Fibroblast of villous mesenchyme (primary cell): ENCODE results near the gene FABP2. TPM values are rescaled to one million over a fixed set of nuclear protein-coding genes. Genes with fewer than 3 reads are reported as not detected.
"Not testable (repeated sequence)": the region's sequence is repeated elsewhere in the genome, so short reads cannot be mapped to it uniquely, and the experiment has no call there.

Experiments used
- DNase-seq: peaks from one replicate; pipeline ENCODE4 v3.0.0-alpha.2; 2010; ENCODE audit warnings: low read depth
- H3K4me3 ChIP-seq: 2 replicates; pipeline ENCODE4 v1.5.1; 2011; ENCODE audit warnings: low read depth, mild to moderate bottlenecking, low read length
- total RNA-seq: library from RNA; depleted of rRNA; stranded (reverse); fragments of >200 nt; gene quantifications from 2 replicates; pipeline ENCODE4 v1.2.3, GENCODE V29; 2012
- TF ChIP-seq, protein P1 (sequence below): IDR thresholded peaks from 2 replicates; pipeline ENCODE4 v1.5.1; 2012; ENCODE audit warnings: low read depth, mild to moderate bottlenecking, low read length; ENCODE audit not compliant: insufficient read depth

The FABP2 gene
- total RNA-seq, 1 donor: not detected

DNA sequence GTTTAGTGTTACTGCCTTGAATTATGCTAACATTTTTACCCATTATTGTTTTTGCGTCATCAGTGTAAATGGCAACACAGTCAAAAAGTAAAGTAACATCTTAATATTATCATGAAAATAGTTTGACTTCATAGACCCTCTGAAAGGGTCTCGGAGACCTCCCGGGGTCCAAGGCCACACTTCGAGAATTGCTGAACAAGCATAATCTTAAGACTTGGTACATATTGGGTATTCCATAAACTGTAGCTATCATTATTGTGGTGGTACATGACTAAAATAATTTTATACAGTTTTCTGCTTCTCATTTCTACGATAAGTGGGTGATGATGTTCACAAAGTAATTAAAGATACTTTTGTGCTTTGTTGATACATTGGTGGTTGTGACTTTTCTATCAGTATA is 32.6 kb downstream of the FABP2 start:
- TF ChIP-seq, protein P1, sequence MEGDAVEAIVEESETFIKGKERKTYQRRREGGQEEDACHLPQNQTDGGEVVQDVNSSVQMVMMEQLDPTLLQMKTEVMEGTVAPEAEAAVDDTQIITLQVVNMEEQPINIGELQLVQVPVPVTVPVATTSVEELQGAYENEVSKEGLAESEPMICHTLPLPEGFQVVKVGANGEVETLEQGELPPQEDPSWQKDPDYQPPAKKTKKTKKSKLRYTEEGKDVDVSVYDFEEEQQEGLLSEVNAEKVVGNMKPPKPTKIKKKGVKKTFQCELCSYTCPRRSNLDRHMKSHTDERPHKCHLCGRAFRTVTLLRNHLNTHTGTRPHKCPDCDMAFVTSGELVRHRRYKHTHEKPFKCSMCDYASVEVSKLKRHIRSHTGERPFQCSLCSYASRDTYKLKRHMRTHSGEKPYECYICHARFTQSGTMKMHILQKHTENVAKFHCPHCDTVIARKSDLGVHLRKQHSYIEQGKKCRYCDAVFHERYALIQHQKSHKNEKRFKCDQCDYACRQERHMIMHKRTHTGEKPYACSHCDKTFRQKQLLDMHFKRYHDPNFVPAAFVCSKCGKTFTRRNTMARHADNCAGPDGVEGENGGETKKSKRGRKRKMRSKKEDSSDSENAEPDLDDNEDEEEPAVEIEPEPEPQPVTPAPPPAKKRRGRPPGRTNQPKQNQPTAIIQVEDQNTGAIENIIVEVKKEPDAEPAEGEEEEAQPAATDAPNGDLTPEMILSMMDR: no peak
- no peak overlapping the region for H3K4me3 ChIP-seq
- DNase-seq: no peak

DNA sequence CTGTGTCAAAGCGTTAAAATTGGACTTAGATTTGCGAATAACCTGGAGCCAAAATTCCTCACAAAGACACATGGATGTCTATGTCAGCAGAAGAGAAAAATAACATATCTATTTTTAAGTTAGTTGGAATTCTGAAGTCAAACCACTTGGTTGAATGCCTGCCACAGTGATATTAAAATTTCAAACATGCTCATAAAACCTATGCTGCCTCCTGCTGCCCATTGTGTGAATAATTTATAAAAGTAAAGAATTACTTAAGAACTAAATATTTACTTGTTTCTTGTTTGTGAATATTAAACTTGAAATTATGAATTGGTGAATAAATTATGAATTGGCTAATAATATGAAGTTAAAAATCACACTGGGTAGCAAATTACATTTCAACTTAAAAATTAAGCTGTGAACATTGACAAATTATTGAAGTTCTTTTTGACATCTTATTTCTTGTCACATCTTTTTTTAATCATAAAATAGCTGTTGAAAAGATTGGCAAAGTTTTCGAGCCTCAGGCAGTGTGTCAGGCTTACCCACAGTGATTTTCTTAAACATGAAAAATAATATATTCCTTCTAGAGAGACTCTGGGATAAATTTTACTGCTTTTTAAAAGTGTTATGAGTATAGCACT is 35.4 kb downstream of the FABP2 start:
- TF ChIP-seq, protein P1: peak; percentile 53
- H3K4me3 ChIP-seq: no peak overlapping the region
- DNase-seq: peak; percentile 82

DNA sequence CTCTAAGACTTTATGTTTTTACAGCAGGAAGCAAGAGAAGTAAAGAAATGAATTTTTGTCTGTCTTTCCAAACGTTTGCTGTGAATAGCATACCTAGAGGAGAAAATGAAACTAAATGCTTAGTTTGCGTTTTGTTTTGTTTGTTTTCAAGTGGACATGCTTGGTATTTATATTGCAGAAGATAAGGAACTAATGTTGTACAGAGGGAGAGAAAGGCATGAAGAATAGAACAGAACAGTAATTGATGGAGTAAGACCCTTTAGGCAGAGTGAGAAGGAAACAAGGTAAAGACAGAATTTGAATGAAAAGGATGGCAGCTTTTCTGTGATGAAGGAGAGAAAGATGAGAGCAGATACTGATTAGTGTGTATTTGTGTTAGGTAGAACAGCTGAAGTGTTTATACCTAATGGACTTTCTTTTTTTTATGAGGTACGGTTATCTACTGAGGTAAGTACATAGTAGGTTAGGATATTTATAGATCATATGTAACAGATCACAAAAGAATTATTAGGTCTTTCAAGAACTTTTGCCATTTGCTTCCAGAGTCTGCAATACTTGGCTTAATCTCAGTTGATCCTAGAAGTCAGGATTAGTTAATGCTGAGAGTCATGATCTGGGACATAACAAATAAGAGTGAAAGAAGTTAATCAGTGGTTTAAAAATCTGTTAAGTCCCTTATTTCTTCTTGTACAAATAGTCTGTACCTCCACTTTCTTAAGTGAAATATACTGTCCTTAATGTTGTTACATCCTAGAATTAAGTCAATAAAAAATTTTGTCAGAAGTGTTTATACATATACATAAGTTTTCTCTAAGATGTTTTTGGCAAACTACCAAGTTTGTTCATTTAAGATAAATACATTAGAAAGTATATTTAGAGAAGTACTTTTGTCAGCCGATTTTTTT is 36.8 kb downstream of the FABP2 start:
- peak; percentile 62 for DNase-seq
- TF ChIP-seq, protein P1: no peak
- peak overlapping the region; percentile 44 for H3K4me3 ChIP-seq

DNA sequence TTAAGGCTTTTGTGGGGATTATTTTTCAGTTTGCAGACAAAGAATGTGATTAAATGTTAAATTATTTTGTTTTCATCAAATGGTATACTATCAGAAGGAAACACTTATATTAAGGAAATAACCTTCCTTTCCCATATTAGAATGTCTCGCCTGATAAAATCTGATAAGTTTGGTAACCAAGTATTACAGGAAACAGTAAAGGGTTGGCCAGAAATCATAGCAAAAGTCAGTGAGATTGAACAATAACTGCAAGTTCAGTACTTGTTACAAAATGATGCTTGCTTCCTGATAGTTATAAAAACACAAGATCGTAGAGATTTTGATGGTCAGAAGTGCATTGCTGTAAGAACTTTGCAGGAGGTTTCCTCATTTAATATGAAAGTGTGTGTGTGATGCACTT is 40.5 kb downstream of the FABP2 start:
- TF ChIP-seq, protein P1: no peak
- DNase-seq: no peak
- no peak overlapping the region for H3K4me3 ChIP-seq

DNA sequence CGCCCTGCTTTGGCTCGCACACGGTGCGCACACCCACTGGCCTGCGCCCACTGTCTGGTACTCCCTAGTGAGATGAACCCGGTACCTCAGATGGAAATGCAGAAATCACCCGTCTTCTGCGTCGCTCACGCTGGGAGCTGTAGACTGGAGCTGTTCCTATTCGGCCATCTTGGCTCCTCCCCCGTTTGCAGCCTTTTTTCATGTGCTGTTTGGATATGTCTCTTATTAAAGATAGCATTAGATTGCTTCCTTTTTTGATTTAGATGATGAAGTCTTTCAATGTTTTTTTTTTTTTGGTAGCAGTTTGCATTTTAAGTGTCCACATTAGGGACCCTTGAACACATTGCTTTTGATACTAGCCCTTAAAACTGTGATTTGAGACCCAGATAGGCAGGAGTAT is 42.0 kb downstream of the FABP2 start:
- H3K4me3 ChIP-seq, DNase-seq: not testable (repeated sequence)

DNA sequence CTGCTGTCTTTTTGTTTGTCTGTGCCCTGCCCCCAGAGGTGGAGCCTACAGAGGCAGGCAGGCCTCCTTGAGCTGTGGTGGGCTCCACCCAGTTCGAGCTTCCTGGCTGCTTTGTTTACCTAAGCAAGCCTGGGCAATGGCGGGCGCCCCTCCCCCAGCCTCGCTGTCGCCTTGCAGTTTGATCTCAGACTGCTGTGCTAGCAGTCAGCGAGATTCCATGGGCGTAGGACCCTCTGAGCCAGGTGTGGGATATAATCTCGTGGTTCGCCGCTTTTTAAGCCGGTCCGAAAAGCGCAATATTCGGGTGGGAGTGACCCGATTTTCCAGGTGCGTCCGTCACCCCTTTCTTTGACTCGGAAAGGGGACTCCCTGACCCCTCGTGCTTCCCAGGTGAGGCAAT is 42.4 kb downstream of the FABP2 start:
- H3K4me3 ChIP-seq, DNase-seq: not testable (repeated sequence)

DNA sequence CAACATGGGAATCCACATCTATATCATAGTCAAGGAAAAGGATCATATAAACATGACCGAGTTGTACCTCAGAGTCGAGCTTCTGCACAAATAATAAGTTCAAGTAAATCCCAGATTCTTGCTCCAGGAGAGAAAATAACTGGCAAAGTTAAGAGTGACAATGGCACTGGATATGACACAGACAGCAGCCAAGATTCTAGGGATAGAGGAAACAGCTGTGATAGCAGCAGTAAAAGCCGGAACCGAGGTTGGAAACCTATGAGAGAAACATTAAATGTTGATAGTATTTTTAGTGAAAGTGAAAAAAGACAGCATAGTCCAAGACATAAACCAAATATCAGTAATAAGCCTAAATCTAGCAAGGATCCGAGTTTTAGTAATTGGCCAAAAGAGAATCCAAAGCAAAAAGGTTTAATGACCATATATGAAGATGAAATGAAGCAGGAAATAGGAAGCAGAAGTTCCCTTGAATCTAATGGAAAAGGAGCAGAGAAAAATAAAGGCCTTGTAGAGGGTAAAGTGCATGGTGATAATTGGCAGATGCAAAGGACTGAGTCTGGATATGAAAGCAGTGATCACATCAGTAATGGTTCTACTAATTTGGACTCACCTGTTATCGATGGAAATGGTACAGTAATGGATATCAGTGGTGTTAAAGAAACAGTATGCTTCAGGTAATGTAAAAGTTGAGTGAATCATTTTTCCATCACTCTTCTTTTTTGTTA is 50.4 kb downstream of the FABP2 start:
- TF ChIP-seq, protein P1: no peak
- no peak for DNase-seq
- no peak overlapping the region for H3K4me3 ChIP-seq
